ENCODE measurements around the gene CHRND. TPM values are rescaled to one million over a fixed set of nuclear protein-coding genes. Genes with fewer than 3 reads are reported as not detected.
"Not testable (repeated sequence)": the region's sequence is repeated elsewhere in the genome, so short reads cannot be mapped to it uniquely, and the experiment has no call there.

CHRND gene
- total RNA-seq, 1 donor from 2014 or later: not detected

GRCh38 chr2:232521959-232522622 is 3.9 kb upstream of the CHRND start:
- DNase-seq (ENCODE audit: missing footprints) (peak; percentile 87), ATAC-seq (peak; percentile 39)
- intact Hi-C loops (cut with DNase I): loop anchor here (5.0 kb wide), 2 partner anchors 75 to 615 kb away; no protein-coding TSS in a partner anchor

DNA sequence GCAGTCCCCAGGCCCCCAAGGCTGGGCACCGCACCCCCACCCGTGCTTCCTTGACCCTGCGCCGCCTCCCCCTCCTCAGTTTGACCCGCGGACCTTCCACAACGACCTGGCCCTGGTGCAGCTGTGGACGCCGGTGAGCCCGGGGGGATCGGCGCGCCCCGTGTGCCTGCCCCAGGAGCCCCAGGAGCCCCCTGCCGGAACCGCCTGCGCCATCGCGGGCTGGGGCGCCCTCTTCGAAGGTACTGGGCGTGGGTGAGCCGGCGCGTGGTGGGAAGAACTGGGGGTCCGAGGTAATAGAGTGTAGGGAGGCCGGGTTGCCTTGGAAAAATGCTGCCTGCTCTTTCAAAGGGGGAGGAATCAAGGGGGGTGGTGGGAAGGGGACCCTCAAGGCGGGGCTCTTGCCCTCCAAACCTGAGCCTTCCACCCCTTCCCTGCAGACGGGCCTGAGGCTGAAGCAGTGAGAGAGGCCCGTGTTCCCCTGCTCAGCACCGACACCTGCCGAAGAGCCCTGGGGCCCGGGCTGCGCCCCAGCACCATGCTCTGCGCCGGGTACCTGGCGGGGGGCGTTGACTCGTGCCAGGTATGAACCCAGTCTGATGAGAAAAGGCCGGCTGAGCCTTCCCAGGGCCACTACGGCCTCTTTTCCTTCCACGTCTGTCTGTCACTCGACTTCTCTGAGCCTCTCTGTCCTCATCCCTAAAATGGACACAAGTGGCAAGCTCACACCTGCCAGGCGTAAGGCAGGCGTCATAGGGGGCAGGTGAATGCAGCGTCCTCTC is 3.1 kb upstream of the CHRND start:
- DNase-seq (ENCODE audit: missing footprints) (no peak), ATAC-seq (no peak)
- intact Hi-C loops (cut with DNase I): loop anchor here (5.0 kb wide), 2 partner anchors 76 to 616 kb away; no protein-coding TSS in a partner anchor

DNA sequence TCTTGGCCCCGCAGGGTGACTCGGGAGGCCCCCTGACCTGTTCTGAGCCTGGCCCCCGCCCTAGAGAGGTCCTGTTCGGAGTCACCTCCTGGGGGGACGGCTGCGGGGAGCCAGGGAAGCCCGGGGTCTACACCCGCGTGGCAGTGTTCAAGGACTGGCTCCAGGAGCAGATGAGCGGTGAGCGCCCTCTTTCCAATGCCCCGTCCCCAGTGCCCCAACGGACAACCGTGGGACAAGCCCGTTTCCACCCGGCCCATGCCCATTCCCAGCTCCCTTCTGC is 2.6 kb upstream of the CHRND start:
- ATAC-seq (no peak), DNase-seq (ENCODE audit: missing footprints) (no peak)
- intact Hi-C loops (cut with DNase I): loop anchor here (5.0 kb wide), 2 partner anchors 76 to 616 kb away; no protein-coding TSS in a partner anchor

GRCh38 chr2:232523682-232524597 is 2.0 kb upstream of the CHRND start:
- peak; percentile 57 for DNase-seq (ENCODE audit: missing footprints)
- intact Hi-C loops (cut with DNase I): loop anchor here (5.0 kb wide), 2 partner anchors 77 to 617 kb away; no protein-coding TSS in a partner anchor
- ATAC-seq: peak; percentile 26

GRCh38 chr2:232524771-232525170 is 1.2 kb upstream of the CHRND start:
- ATAC-seq (no peak), DNase-seq (ENCODE audit: missing footprints) (peak; percentile 21)
- intact Hi-C loops (cut with DNase I): loop anchor here (5.0 kb wide), 2 partner anchors 77 to 617 kb away; no protein-coding TSS in a partner anchor

GRCh38 chr2:232525199-232525598 is 761 bp upstream of the CHRND start:
- DNase-seq (ENCODE audit: missing footprints) (peak; percentile 25), ATAC-seq (no peak)
- intact Hi-C loops (cut with DNase I): no loop called here

- DNase-seq (ENCODE audit: missing footprints) (peak; percentile 60), ATAC-seq (no peak)
- intact Hi-C loops (cut with DNase I): no loop called here
Measured at GRCh38 chr2:232526372-232526941, 497 bp downstream of the CHRND start.

GRCh38 chr2:232527905-232528470 is 2.0 kb downstream of the CHRND start:
- ATAC-seq (no peak), DNase-seq (ENCODE audit: missing footprints) (peak; percentile 22)
- intact Hi-C loops (cut with DNase I): no loop called here

DNA sequence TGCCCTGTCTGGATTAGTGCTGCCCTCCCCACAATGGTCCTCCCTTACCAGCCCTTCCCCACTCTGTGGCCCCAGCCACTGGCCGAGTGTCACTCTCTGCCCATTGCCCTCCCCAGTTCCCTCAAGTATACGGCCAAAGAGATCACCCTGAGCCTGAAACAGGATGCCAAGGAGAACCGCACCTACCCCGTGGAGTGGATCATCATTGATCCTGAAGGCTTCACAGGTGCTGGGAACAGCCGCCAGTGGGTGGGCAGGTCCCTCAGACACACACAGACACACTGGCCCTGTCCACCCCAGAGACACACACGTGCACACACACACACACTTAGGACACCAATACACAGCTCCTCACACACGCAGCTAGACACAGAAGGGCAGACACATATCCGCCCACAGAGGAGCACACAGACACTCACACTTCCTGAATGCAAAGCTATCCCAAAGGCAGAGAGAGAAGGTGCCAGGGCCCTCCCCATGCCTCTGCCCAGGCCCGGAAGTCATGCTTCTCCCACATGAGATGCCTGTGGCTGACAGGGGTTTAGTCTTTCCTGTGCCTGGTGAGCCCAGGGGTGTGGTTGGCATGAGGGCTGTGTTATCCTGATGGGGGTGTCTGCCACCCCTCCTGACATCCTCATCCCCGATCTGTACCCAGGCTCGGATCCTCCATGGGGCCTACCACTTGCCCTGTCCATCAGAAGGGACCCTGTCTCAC is 2.9 kb downstream of the CHRND start:
- peak; percentile 62 for DNase-seq (ENCODE audit: missing footprints)
- intact Hi-C loops (cut with DNase I): no loop called here
- no peak for ATAC-seq

DNA sequence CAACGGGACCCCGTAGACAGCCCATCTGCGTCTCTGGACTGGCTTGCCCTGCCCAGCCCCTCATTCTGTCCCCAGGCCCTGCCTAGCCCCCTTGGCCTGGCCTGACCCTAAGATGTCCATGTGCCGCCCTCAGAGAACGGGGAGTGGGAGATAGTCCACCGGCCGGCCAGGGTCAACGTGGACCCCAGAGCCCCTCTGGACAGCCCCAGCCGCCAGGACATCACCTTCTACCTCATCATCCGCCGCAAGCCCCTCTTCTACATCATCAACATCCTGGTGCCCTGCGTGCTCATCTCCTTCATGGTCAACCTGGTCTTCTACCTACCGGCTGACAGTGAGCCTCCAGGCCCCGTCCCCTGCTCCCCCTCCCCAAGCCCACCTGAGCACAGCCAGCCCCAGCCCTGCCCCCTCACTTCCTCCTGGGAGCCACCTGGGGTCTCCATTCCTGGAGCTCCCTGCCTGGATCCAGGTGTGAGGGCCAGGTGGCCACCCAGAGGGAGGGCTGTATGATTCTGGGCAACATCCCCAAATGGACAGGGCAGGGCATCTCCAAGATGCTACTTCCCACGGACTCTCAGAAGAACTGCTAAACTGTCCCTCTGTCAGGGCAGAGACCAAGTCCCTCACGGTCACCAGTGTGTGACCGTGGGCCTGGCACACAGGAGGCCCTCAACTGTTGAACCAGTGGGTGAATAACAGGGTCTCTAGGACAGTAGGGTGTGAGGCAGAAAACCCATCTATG is 4.0 kb downstream of the CHRND start:
- DNase-seq (ENCODE audit: missing footprints) (peak; percentile 53), ATAC-seq (no peak)
- intact Hi-C loops (cut with DNase I): no loop called here

GRCh38 chr2:232530626-232531260 is 4.8 kb downstream of the CHRND start:
- ATAC-seq: no peak
- intact Hi-C loops (cut with DNase I): no loop called here
- DNase-seq (ENCODE audit: missing footprints): peak; percentile 53

DNA sequence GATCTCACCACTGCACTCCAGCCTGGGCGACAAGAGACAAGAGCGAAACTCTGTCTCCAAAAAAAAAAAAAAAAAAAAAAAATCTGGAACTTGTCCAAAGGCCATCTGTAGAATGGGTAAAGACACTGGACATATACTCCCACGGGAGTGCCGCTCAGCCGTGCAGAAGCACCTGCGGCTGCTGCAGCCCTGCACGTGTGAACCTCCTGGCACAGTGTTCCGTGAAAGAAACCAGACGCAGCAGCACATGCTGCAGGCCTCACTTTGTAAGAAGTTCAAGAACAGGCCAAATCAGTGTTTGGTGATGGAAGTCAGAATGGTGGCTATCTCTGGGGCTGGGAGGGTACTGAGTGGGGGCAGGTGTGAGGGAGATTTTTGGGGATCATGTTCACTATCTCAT is 6.5 kb downstream of the CHRND start:
- DNase-seq (ENCODE audit: missing footprints): peak; percentile 70
- ATAC-seq: peak; percentile 59
- intact Hi-C loops (cut with DNase I): no loop called here

DNA sequence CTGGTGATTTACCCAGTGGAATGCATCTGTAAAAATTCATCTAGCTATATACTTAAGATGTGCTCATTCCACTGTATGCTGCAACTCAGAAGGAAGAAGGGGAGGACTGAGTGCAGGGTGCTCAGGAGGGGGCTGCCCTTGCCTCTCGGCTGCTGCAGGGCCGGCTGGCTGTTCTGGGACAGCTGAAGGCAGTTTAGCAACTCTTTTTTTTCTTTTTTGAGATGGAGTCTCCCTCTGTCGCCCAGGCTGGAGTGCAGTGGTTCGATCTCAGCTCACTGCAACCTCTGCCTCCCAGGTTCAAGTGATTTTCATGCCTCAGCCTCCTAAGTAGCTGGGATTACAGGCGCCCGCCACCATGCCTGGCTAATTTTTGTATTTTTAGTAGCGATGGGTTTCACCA is 6.9 kb downstream of the CHRND start:
- ATAC-seq; intact Hi-C loops (cut with DNase I): not testable (repeated sequence)
- DNase-seq (ENCODE audit: missing footprints): peak; percentile 33

GRCh38 chr2:232533944-232534710 is 8.2 kb downstream of the CHRND start:
- DNase-seq (ENCODE audit: missing footprints) (peak; percentile 14), ATAC-seq (no peak)
- intact Hi-C loops (cut with DNase I): no loop called here

DNA sequence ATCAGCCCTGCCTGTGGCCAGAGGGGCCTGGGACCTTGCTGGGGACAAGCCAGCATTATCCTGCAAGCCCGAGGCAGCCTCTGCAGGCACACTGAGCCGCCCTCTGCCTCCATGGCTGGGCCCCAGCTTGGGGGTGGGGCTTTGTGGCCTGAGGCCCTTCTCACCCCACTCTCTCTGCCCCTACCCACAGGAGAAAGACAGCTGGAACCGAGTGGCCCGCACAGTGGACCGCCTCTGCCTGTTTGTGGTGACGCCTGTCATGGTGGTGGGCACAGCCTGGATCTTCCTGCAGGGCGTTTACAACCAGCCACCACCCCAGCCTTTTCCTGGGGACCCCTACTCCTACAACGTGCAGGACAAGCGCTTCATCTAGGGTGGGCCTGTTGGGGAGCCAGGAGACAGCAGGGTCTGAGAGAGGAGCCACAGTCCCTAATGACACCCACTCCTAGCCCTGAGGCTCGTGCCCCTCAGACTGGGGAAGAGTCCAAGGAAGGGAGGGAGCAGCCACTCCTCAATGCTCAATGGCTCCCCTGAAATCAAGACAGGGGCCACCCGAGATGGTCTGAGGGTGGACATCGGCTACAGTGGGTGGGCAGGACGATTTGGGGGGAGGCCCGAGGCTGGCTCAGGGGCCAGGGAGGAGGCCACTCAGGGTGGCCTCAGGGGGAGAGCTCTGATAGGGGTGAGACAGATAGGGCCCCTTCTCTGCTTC is 9.1 kb downstream of the CHRND start:
- ATAC-seq (no peak), DNase-seq (ENCODE audit: missing footprints) (no peak)
- intact Hi-C loops (cut with DNase I): no loop called here

All from Right ventricle myocardium inferior (tissue), 1 donor.